GM18511 (cell line): ENCODE measurements around the gene NHSL1.
A peak's percentile ranks its signal among the peaks of the same experiment; 100 is the strongest.

Experiments
- ATAC-seq: cut with Tn5 transposase; IDR thresholded peaks from one replicate; pipeline ENCODE4 v1.9.1; 2021; ENCODE audit warnings: mild to moderate bottlenecking, moderate library complexity; ENCODE audit not compliant: unreplicated experiment

NHSL1 gene

DNA sequence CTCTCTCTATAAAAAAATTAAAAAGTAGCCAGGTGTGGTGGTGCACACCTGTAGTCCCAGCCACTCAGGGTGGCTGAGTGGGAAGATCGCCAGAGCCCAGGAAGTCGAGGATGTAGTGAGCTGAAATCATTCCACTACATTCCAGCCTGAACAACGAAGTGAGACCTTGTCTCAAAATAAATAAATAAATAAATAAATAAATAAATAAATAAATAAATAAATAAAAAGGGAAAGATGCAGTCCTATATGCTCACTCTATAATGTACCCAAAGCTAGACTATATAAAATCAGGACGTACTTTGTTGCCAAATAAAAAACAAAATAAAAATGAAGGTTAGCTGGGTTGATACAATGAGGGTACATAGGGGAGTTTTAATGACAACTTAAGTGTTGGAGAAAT is 26.1 kb upstream of the NHSL1 start:
- ATAC-seq: no peak

DNA sequence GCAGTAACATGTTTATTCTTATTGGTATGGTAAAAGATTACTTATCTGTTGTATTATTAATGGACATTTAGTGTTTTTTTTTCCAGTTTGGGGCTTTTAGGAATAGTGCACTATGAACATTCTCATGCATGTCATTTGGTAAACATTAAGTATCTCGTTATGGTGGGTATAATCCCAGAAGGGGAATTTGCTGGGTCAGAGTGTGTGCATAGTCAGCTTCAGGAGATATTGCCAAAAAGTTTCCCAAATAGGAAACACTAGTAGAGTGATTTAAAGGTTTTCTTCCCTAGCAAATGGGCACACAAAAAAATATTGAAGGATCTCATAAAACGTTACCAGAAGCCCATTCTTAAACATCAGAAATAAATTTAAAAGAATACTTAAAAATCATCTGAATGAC is 25.2 kb upstream of the NHSL1 start:
- ATAC-seq: no peak

DNA sequence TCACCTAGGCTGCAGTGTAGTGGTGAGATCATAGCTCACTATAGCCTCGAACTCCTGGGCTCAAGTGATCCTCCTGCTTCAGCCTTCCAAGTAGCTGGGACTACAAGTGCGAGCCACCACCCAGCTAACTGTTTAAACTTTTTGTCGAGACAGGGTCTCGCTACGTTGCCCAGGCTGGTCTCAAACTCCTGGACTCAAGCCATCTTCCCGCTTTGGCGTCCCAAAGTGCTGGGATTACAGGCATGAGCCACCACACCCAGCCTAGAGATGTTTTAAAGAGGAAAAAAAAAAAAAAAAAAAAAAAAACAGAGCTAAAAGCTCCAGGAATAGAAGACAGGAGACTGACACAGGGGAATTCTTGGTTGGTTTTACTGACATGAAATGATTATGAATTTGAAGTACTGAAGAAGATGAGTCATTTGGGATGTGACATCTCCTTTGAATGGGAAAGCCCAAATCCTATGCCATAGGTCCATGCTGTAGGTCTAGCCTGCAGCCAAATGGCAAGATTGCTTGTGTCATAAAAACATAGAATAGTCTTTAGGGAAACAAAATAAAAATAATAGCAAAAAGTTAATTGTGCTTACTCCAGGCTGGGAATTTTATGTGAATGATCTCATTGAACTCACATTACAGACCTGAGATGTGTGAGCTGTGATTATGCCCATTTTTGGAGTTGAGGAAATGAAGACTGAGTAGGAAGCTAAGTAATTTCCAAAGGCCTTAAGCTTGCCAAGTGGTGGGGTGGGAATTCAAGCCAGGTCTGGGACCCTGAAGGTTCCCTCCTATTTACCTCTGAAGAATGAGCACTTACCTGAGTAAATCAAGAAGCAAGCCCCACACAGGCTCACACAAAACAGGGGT is 24.3 kb upstream of the NHSL1 start:
- ATAC-seq: no peak

DNA sequence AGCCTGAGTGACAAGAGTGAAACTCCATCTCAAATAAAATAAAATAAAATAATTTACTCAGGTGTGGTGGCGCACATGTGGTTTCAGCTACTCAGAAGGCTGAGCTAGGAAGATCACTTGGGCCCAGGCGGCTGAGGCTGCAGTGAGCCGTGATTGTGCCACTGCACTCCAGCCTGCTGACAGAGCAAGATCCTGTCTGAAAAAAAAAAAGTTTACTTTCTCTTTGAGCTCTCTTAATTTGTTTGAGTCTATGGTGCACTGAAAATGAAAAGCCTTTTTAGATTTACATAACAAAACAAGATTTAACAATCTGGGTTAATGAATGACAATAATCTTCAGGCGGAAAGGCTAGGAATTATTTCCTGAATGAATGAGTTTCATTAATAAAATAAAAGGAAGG is 23.3 kb upstream of the NHSL1 start:
- no peak for ATAC-seq

DNA sequence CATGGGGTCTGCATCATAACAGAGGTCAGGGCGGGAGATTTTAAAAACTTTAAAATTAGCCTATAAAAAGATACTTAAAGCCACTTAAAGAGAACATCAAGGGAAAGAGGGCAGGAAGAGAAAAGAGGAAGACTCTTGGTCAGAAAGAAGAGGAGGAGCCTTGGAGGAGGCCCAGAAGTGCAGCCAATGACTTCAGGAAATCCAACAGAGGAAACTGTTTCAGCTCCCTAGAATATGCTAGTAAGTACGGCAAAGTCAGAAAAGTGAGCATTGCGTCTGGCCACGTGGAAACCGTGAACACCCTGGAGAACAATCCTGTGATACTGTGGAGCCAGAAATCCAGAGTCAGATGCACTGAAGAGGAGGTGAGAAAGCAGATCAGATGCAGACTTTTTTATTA is 22.5 kb upstream of the NHSL1 start:
- no peak for ATAC-seq

DNA sequence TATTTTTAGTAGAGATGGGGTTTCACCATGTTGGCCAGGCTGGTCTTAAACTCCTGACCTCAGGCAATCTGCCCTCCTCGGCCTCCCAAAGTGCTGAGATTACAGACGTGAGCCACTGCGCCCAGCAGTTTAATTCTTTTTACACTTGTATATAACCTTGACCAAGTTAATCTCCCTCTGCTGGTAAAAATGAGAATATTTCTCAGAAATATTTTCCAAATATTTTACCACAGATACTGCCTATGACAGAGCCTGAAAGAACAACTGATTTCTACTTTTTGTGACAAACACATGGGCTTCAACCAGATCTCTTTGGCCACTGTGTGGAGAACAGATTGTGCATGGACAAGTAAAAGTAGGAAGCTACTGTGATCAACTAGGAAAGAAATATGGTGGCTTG is 21.2 kb upstream of the NHSL1 start:
- no peak for ATAC-seq

DNA sequence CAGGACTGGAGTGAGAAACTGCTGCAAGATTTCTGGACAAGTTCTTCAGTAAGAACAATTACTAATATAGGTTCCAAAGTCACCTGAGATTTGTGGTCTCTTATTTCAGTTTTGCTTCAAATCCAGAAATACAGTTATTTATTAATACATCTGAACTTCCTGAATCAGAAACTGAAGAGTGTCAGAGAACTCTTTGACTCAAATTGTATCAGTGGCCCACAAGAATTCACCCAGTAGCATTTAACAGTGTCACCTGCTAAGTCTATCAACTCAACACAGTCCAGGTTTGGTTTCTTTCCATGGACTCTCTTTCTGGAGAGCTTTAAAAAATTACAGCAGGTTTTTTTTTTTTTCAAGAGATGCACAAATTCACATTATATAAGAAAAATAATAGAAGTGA is 18.8 kb upstream of the NHSL1 start:
- peak; percentile 54 for ATAC-seq

DNA sequence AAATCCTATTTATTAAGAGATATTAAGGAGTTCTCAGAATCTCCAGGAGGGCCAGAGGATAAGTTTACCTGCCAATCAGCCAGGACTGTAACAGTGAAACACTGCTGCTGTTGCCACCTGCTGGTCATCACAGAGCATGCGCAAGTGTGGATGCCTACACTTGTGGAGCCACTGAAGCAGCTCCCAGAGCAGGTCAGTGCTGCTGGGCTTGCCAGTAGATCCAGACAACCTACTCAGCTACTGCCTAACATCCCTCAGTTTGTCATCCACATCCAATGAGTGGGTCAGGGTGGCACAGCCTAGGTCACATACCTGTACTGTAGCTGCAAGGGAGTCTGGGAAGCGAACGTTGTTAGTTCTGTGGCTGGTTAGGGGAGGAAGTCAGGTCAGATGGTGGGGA is 18.3 kb upstream of the NHSL1 start:
- ATAC-seq: peak; percentile 91

DNA sequence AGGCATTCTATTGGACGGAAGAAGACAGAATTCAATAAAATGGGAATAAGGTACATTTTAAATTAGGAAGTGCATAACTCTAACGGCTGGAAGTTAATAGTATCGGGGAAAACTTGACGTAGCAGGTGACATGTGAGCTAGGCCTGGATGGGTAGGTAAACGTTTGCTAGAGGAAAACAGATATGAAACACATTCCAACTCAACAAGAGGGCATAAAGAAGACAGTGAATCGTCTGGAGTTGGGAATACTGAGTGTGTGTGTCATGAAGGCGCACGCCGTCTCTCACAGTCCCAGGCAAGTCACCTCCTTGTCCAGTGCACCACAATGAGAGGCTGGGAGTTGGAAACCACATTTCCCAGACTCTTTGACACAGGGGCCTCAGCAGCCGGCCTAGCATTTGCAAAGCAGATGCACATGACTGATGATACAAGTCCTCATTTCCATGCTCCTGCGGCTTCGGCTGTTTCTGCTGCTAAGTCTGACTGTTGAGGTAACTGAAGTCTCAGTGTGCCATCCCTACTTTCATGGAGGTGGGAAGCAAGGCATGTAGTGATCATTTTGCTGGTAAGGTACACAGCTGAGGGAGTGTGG is 16.5 kb upstream of the NHSL1 start:
- no peak for ATAC-seq

DNA sequence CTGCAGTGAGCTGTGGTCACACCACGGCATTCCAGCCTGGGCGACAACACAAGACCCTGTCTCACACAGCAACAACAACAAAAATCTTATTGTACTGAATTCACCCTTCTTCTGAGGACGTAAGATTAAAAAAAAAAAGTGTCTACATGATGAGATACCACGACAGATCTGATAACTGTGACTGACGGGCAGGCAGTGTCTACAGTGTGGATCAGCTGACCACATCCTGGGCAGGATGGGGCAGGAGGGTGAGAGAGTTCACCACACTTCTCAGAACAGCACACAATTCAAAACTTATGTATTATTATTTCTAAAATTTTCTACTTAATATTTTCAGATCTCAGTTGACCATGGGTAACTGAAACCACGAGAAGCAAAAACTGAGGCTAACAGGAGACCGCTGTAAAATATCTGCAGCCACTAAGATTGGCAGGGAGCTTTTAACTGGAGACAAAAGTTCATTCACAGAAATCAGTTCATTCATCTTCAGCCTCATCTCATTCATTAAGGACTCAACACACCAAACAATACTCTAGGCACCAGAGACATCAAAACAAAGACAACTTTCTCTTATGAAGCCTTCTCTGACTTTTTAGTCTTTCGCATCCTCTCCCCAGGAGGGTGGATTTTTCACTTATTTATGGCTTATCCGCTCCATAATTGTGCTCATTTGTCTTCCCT is 15.7 kb upstream of the NHSL1 start:
- ATAC-seq: no peak

DNA sequence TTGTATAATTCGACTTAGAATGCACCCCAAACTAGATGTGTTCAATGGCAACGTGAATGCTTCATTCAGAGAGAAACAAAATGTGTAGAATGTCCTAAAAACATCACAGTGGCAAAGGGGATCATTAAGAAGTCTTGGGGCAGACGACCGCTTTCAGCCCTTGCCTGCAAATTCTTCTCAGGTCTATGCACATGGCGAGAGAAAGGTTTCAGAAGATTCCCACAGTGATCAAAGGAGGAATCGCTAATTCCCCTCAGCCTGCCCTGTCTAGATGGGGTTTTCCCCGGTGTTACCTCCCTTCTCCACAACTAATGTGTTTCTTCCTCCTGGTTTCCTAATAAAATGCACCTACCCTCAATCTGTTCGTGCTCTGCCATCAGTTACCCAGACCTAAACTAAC is 13.3 kb upstream of the NHSL1 start:
- ATAC-seq: no peak

DNA sequence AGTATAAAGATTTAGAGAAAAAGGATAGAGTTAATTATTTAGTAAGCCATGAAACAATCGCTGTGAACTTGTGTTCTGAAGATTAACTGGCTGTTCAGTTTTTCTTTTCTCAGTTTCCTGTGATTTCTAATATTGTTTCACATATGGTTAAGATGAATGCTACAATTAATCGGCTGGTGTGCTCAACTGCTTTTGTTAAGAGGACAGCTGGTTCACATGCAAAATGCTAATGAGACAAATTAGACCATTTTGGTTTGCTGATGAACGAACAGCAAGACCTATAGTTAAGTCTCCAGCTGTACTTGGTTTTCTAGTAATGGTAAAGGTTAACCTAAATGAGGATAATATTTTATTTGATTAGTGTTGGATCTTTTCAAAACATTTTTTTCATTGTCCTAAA is 10.8 kb upstream of the NHSL1 start:
- no peak for ATAC-seq

DNA sequence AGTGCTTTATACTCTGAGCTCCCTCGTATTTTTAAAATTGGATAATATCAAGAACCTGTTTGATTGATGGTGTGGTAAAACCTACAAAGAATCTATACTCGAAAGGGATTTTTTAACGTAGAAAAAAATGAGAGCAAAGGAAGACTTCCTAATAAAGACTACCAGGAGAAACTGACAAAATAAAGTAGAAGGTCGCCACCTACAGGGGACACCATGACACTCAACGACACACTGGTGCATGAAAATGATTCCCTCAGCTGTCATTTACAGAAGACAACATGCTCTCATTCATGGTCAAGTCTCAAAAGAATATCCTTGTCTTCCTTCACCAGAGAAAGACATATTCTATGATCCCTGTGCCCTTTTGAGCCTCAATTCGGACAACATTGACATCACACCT is 10.1 kb upstream of the NHSL1 start:
- no peak for ATAC-seq

DNA sequence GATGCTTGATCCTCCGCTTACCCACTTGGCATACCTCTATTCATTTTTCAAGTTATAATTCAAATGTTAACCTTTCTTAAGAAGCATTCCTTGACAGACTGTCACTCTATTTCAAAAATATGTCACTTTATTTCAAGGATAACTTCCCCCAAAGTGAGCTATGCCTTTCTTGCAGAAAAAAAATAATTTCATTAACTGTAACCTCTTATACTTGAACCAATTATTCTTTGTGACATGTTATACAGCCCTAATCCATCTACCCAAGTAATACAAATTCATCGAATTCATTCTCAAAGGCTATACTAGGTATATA is 9.3 kb upstream of the NHSL1 start:
- ATAC-seq: no peak

DNA sequence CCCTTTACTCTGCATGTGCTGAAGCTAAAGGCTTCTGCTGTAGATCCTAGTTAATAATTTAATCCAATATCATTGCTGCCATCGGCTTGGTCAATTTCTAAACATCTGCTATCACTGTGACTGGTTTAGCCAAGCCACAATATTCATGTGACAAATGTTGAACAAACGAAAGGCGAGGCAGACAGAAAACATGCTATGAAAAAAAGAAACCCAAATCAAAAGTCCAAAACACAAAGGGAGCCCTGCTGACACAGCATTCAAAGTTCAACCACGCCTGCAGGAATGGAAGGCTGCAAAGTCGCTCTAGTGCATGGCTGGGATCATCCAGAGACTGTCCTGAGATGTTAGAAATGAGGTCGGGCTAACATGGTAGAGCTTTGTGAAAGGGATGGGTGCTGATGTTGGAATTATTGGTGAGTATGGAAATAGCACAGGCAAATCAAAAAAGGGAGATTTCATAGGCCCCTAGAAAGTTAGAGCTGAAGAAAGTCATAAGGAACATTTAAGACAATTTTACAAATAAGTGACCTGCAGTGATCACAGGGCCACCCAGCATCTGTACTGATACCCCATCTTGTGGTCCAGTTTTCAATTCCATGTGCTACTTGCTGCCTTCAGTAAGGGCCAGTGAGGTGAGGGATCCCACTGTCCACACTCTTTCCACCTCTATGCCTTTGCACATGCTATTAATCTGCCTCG is 8.8 kb upstream of the NHSL1 start:
- ATAC-seq: no peak

DNA sequence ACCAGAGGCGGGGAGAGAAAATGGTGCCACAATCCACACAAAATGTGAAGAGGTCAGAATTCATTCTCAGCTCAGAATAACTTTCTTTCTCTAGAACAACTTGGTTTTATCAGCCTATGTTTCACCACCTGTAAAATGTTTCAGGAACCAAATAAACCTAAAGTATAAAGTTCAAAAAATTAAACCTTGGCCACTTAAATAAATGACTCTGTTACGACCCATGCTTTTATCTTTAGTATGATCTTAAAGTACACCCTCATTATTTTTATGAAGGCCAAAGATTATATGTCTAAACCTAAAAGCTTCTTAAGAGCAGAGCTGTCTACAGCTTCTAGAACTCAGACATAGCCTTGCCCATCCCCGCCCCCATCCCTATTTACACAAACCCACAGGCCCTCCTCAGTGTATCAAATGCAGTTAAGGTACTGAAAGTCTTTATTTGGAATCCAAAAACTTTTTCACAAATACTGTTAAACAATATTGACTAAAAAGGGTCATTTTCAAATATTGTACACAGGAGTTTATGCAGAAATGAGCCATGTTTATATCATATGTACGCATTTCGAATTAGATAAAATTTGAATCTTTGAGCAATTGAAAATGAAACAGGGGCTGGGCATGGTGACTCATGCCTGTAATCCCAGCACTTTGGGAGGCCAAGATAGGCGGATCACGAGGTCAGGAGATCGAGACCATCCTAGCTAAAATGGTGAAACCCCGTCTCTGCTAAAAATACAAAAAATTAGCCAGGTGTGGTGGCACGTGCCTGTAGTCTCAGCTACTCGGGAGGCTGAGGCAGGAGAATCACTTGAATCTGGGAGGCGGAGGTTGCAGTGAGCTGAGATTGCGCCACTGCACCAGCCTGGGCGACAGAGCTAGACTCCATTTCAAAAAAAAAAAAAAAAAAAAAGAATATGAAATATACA is 5.7 kb upstream of the NHSL1 start:
- no peak for ATAC-seq

DNA sequence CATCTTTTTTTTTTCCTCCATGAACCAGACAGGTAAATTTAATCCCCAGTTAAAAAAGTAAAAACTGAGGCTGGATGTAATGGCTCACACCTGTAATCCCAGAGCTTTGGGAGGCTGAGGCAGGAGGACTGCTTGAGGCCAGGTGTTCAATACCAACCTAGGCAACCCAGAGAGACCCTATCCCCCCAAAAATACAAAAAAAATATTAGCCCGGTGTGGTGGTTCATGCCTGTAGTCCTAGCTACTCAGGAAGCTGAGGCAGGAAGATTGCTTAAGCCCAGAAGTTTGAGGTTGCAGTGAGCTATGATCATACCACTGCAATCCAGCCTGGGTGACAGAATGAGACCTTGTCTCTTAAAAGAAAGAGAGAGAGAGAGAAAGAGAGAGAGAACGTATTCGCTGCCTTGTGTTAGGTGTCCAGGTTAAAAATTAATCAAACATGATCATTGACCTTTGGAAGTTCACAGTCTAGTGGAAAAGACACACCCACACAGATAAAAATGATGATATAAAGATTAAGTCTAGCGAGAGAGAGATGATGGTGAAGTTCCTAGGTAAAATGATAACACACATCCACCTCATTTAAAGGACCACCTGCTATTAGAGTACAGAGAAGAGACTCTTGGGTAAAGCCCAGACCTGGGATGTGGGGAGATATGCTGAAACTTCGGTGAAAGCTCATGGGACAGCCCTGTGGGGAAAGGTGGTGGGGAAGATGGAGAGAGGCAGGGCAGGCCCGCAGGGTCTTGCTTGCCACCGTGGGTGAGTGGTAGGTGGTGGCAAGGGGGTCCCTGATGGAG is 4.8 kb upstream of the NHSL1 start:
- ATAC-seq: no peak

DNA sequence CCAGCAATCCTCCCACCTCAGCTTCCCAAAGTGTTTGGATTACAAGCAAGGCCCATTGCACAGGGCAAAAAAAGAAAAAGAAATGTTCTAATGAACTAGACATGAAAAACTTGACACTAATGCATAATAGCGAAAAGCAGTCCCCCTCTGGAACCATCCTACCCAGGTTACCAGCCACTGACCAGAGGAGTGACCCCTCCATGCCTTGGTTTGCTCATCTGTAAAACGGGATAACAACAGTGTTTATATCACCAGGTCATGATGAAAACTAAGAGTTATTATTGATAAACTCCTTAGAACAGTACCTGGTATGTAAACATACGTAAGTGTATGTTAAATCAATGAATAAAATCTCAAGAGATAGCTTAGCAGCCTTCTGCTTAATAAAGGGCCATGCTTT is 3.3 kb upstream of the NHSL1 start:
- ATAC-seq: no peak

DNA sequence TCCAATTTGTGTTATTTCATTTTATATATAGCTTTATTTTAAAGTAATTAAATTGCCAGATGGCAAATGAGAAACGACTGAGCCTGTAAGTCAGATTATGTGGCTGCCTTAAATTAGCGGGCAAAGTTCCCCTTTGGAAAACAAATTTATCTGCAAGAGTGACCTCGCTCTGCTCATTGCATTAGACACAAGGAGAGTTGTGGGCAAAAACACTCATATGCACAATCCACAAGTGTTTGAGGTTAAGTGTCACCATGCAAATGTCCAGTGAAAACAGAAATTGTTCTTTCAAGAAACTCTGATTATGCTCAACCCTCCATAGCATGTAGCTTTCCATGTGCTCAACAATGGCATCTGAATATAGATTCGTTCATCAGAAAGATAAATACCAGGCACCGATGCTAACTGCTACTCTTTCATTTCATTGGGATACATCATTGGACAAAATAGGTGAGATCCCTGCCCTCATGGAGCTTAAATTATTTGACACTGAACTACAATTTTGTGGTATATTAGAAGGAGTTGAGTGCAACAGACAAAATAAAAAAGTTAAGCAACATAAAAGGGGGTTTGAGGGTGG is 1.7 kb upstream of the NHSL1 start:
- ATAC-seq: no peak
